Measurements from ENCODE around the gene ZCCHC14.

The ZCCHC14 gene

GRCh38 chr16:87422106-87422505, 70.7 kb downstream of the ZCCHC14 start:
- no peak for DNase-seq

- no peak for DNase-seq
Measured at GRCh38 chr16:87421003-87421912, 71.6 kb downstream of the ZCCHC14 start.

- DNase-seq: no peak
Measured at GRCh38 chr16:87420026-87421002, 72.5 kb downstream of the ZCCHC14 start.

- DNase-seq: no peak
Measured at GRCh38 chr16:87418644-87419043, 74.2 kb downstream of the ZCCHC14 start.

- DNase-seq: no peak
Measured at GRCh38 chr16:87418216-87418615, 74.6 kb downstream of the ZCCHC14 start.

- no peak for DNase-seq
Measured at GRCh38 chr16:87417528-87417910, 75.3 kb downstream of the ZCCHC14 start.

GRCh38 chr16:87416826-87417527, 75.8 kb downstream of the ZCCHC14 start:
- no peak for DNase-seq

- no peak for DNase-seq
Measured at GRCh38 chr16:87415441-87415840, 77.4 kb downstream of the ZCCHC14 start.

- DNase-seq: no peak
Measured at GRCh38 chr16:87414251-87414680, 78.6 kb downstream of the ZCCHC14 start.

GRCh38 chr16:87412996-87413421, 79.8 kb downstream of the ZCCHC14 start:
- DNase-seq: no peak

- DNase-seq: no peak
Measured at GRCh38 chr16:87412371-87412995, 80.3 kb downstream of the ZCCHC14 start.

GRCh38 chr16:87411375-87412271, 81.2 kb downstream of the ZCCHC14 start:
- DNase-seq: no peak

- no peak for DNase-seq
Measured at GRCh38 chr16:87410968-87411367, 81.9 kb downstream of the ZCCHC14 start.

GRCh38 chr16:87410530-87410929, 82.3 kb downstream of the ZCCHC14 start:
- no peak for DNase-seq

GRCh38 chr16:87409781-87410180, 83.0 kb downstream of the ZCCHC14 start:
- DNase-seq: no peak

- no peak for DNase-seq
Measured at GRCh38 chr16:87409153-87409552, 83.7 kb downstream of the ZCCHC14 start.

- no peak for DNase-seq
Measured at GRCh38 chr16:87407511-87408112, 85.2 kb downstream of the ZCCHC14 start.

- no peak for DNase-seq
Measured at GRCh38 chr16:87406495-87407088, 86.2 kb downstream of the ZCCHC14 start.

- no peak for DNase-seq
Measured at GRCh38 chr16:87404764-87405625, 87.8 kb downstream of the ZCCHC14 start.

Data from activated gamma-delta T cell treated with Interleukin-2 at 50 U/mL for 16 hours (primary cell).